GM12865 (cell line): ENCODE results near the gene SLC7A10.

Source experiments
- DNase-seq: peaks from one replicate; pipeline ENCODE4 v3.0.0; 2010; ENCODE audit warnings: low read depth
- H3K4me3 ChIP-seq: 2 replicates; pipeline ENCODE4 v1.5.1; 2011; ENCODE audit warnings: mild to moderate bottlenecking, low read depth, low read length, control low read depth
- TF ChIP-seq, protein P1 (sequence below): IDR thresholded peaks from 2 replicates; pipeline ENCODE4 v1.5.1; 2011; ENCODE audit warnings: low read length, control low read depth, low read depth, inconsistent platforms; ENCODE audit not compliant: insufficient read depth; ENCODE audit errors: missing control alignments

The SLC7A10 gene

GRCh38 chr19:33201886-33202545 lies 23.6 kb downstream of the SLC7A10 start:
- TF ChIP-seq, protein P1, sequence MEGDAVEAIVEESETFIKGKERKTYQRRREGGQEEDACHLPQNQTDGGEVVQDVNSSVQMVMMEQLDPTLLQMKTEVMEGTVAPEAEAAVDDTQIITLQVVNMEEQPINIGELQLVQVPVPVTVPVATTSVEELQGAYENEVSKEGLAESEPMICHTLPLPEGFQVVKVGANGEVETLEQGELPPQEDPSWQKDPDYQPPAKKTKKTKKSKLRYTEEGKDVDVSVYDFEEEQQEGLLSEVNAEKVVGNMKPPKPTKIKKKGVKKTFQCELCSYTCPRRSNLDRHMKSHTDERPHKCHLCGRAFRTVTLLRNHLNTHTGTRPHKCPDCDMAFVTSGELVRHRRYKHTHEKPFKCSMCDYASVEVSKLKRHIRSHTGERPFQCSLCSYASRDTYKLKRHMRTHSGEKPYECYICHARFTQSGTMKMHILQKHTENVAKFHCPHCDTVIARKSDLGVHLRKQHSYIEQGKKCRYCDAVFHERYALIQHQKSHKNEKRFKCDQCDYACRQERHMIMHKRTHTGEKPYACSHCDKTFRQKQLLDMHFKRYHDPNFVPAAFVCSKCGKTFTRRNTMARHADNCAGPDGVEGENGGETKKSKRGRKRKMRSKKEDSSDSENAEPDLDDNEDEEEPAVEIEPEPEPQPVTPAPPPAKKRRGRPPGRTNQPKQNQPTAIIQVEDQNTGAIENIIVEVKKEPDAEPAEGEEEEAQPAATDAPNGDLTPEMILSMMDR = no peak
- no peak for DNase-seq
- H3K4me3 ChIP-seq = no peak overlapping the region

GRCh38 chr19:33201473-33201872 lies 24.2 kb downstream of the SLC7A10 start:
- TF ChIP-seq, protein P1 = no peak
- no peak overlapping the region for H3K4me3 ChIP-seq
- DNase-seq = no peak

DNA sequence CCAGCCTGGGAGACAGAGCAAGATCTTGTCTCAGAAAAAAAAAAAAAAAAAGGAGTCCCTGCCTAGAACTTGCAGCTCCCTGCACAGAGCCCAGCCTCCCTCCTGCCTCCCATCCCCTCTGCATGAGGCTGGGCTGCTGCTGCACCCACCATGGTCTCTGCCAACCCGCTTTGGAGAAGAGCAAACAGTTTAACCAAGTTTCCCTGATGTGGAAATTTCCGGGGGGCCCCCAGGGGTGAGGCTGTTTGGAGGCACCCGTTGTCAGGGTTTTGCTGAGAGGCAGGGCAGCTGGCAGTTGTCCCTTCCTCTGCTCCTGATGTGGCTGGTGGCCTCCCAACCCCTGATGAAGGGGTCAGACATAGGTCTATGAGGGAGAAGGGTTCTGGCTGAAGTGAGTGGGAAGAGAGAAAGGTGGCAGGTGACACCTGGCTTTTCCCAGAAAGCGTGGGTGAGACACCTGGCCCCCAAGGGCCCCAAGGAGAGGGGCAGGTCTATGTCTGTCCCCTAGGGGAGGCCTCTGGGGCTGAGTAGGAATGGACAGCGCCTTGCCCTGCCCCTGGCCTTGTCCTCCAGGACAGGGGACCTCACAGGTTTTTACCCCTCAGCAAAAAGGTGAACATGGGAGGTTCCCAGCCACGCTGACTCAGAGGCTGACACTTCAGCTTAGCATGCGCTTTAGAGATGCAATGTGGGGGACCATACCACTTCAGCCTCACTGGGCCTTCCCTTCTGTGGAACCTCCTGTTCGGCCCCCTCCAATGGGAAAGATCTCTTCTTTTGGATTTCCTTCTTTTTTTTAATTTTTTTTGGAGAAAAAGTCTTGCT lies 26.0 kb downstream of the SLC7A10 start:
- no peak overlapping the region for H3K4me3 ChIP-seq
- TF ChIP-seq, protein P1 = no peak
- DNase-seq = no peak

- TF ChIP-seq, protein P1 = no peak
- no peak overlapping the region for H3K4me3 ChIP-seq
- no peak for DNase-seq
Observed at GRCh38 chr19:33198169-33198568, 27.5 kb downstream of the SLC7A10 start.

GRCh38 chr19:33197591-33198000 lies 28.1 kb downstream of the SLC7A10 start:
- H3K4me3 ChIP-seq = no peak overlapping the region
- TF ChIP-seq, protein P1 = no peak
- peak; percentile 32 for DNase-seq

- no peak for DNase-seq
- no peak overlapping the region for H3K4me3 ChIP-seq
- TF ChIP-seq, protein P1 = no peak
Observed at GRCh38 chr19:33196446-33197193, 29.0 kb downstream of the SLC7A10 start.
